Hepatocyte (in vitro differentiated cells): ENCODE measurements around the gene MMP1. TPM values are rescaled to one million over a fixed set of nuclear protein-coding genes. Genes with fewer than 3 reads are reported as not detected.

ENCODE experiments used
- DNase-seq: peaks from one replicate; pipeline ENCODE4 v3.0.0-alpha.2; 2016; ENCODE audit warnings: low spot score
- H2AFZ ChIP-seq: fragments of 200-600 bp; sonication (generic); 2 replicates; pipeline ENCODE4 v1.6.0; 2016; ENCODE audit warnings: antibody characterized with exemption, mild to moderate bottlenecking
- H3K27ac ChIP-seq: fragments of 200-600 bp; sonication (generic); 2 replicates; pipeline ENCODE4 v1.5.1; 2016; ENCODE audit warnings: mild to moderate bottlenecking
- H3K27me3 ChIP-seq: fragments of 200-600 bp; sonication (generic); 2 replicates; pipeline ENCODE4 v1.6.1; 2016
- H3K36me3 ChIP-seq: fragments of 200-600 bp; sonication (generic); replicated peaks from 2 replicates; pipeline ENCODE4 v1.5.1; 2016; ENCODE audit warnings: low read depth; ENCODE audit not compliant: insufficient read depth
- H3K4me1 ChIP-seq: fragments of 200-600 bp; sonication (generic); 2 replicates; pipeline ENCODE4 v1.5.1; 2016; ENCODE audit warnings: mild to moderate bottlenecking, moderate library complexity; ENCODE audit not compliant: insufficient read depth
- H3K4me2 ChIP-seq: fragments of 200-600 bp; sonication (generic); 2 replicates; pipeline ENCODE4 v1.6.0; 2016
- H3K4me3 ChIP-seq: fragments of 200-600 bp; sonication (generic); 2 replicates; pipeline ENCODE4 v1.5.1; 2016; ENCODE audit warnings: mild to moderate bottlenecking
- H3K79me2 ChIP-seq: fragments of 200-600 bp; sonication (generic); 2 replicates; pipeline ENCODE4 v1.6.0; 2017; ENCODE audit warnings: mild to moderate bottlenecking
- H3K9me2 ChIP-seq: fragments of 200-600 bp; sonication (generic); replicated peaks from 2 replicates; pipeline ENCODE4 v1.6.0; 2017; ENCODE audit warnings: mild to moderate bottlenecking; ENCODE audit not compliant: insufficient read depth
- H3K9me3 ChIP-seq: fragments of 200-600 bp; sonication (generic); 2 replicates; pipeline ENCODE4 v1.5.1; 2016; ENCODE audit warnings: low read depth, mild to moderate bottlenecking
- H4K20me1 ChIP-seq: fragments of 200-600 bp; sonication (generic); 2 replicates; pipeline ENCODE4 v1.6.0; 2016; ENCODE audit warnings: mild to moderate bottlenecking; ENCODE audit not compliant: insufficient read depth, poor library complexity, severe bottlenecking
- EZH2 ChIP-seq: fragments of 200-600 bp; sonication (generic); IDR thresholded peaks from 2 replicates; pipeline ENCODE4 v1.6.1; 2016; ENCODE audit warnings: antibody characterized with exemption, mild to moderate bottlenecking, borderline replicate concordance
- EZH2phosphoT487 ChIP-seq: fragments of 200-600 bp; sonication (generic); IDR thresholded peaks from one replicate; pipeline ENCODE4 v1.6.1; 2018; ENCODE audit warnings: antibody characterized with exemption, mild to moderate bottlenecking, low read depth, moderate library complexity; ENCODE audit not compliant: unreplicated experiment, severe bottlenecking
- WGBS: methylation state at CpG from one replicate; pipeline ENCODE4 v1.1.6; 2016; ENCODE audit warnings: low lambda C conversion rate; ENCODE audit errors: missing lambda C conversion rate; 5-methylcytosine and 5-hydroxymethylcytosine counted together
- polyA plus RNA-seq: library from polyadenylated mRNA; unstranded; fragments of >200 nt; fragmentation: Nextera tagmentation; extraction: Ambion mirVana; gene quantifications from 2 replicates; pipeline ENCODE4 v1.2.1, GENCODE V29; 2016
- total RNA-seq: library from RNA; depleted of rRNA; stranded (reverse); fragments of >200 nt; gene quantifications from 2 replicates; pipeline ENCODE4 v1.2.3, GENCODE V29; 2014
- TF ChIP-seq, protein P1 (sequence below): fragments of 200-600 bp; sonication (generic); IDR thresholded peaks from 2 replicates; pipeline ENCODE4 v1.5.1; 2016; ENCODE audit warnings: antibody characterized with exemption, mild to moderate bottlenecking; ENCODE audit not compliant: poor library complexity

Gene MMP1
- total and polyA plus RNA-seq, 2 experiments from 2014 or later: 10.1 to 24.6 TPM

DNA sequence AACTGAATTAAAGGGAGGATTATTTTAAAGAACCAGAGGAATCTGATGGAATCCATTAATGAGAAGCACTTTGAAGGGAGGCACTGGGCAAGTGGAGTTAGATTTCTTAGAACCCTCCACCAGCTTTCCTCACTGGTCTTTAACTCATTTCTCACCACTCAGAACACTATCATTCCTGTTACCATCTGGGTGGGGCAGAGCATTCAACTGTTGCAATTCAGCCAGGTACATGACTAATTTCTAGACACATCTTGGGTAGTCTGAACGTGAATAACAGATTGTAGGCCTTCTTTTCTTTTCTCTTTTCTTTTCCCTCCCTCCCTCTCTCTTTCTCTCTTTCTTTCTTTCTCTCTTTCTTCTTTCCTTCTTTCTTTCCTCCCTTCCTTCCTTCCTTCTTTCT is 15.5 kb upstream of the MMP1 start:
- no peaks in the 10 kb centered on the region for H3K9me2 ChIP-seq
- WGBS: 100% methylated on average over 1 of the region's 1 CpG
- no peaks in the 10 kb centered on the region for H4K20me1 ChIP-seq
- no peaks in the 10 kb centered on the region for H3K36me3 ChIP-seq
- H3K4me3 ChIP-seq: no peak overlapping the region
- H3K4me2 ChIP-seq: no peak overlapping the region
- DNase-seq: no peak
- TF ChIP-seq, protein P1, sequence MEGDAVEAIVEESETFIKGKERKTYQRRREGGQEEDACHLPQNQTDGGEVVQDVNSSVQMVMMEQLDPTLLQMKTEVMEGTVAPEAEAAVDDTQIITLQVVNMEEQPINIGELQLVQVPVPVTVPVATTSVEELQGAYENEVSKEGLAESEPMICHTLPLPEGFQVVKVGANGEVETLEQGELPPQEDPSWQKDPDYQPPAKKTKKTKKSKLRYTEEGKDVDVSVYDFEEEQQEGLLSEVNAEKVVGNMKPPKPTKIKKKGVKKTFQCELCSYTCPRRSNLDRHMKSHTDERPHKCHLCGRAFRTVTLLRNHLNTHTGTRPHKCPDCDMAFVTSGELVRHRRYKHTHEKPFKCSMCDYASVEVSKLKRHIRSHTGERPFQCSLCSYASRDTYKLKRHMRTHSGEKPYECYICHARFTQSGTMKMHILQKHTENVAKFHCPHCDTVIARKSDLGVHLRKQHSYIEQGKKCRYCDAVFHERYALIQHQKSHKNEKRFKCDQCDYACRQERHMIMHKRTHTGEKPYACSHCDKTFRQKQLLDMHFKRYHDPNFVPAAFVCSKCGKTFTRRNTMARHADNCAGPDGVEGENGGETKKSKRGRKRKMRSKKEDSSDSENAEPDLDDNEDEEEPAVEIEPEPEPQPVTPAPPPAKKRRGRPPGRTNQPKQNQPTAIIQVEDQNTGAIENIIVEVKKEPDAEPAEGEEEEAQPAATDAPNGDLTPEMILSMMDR: no peak
- no peak for TF ChIP-seq EZH2phosphoT487
- TF ChIP-seq EZH2: no peak
- no peaks in the 10 kb centered on the region for H3K27me3 ChIP-seq
- no peaks in the 10 kb centered on the region for H3K9me3 ChIP-seq
- H2AFZ ChIP-seq: no peak overlapping the region
- H3K27ac ChIP-seq: no peak overlapping the region
- H3K4me1 ChIP-seq: no peaks in the 10 kb centered on the region
- H3K79me2 ChIP-seq: no peaks in the 10 kb centered on the region

DNA sequence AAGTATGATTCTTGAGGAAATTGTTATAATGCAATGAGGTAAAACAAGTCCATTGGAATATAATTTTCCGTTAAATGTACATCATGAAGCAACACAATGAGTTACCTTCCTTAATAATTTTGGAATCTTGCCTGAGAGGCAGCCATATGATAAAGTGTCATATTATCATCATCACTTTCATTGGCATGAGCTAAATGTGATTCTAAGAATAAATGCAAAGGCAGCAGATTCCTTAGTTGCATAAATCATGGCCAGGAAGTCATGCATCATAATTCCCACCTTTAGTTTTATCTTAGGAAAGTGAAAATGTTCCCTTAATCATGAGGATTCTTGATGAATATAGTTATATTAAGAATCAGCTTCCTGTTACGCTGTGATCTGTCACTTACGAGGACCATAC is 14.2 kb upstream of the MMP1 start:
- H3K36me3 ChIP-seq: no peaks in the 10 kb centered on the region
- no peak overlapping the region for H2AFZ ChIP-seq
- no peaks in the 10 kb centered on the region for H3K9me2 ChIP-seq
- no peak overlapping the region for H3K4me2 ChIP-seq
- H3K27me3 ChIP-seq: no peaks in the 10 kb centered on the region
- no peaks in the 10 kb centered on the region for H3K79me2 ChIP-seq
- no peak overlapping the region for H3K4me3 ChIP-seq
- no peaks in the 10 kb centered on the region for H3K9me3 ChIP-seq
- no peaks in the 10 kb centered on the region for H3K4me1 ChIP-seq
- DNase-seq: no peak
- H3K27ac ChIP-seq: no peak overlapping the region
- H4K20me1 ChIP-seq: no peaks in the 10 kb centered on the region
- 86% methylated on average over 3 of the region's 3 CpGs for WGBS
- TF ChIP-seq EZH2 (no peak), EZH2phosphoT487 (no peak)
- TF ChIP-seq, protein P1: no peak

DNA sequence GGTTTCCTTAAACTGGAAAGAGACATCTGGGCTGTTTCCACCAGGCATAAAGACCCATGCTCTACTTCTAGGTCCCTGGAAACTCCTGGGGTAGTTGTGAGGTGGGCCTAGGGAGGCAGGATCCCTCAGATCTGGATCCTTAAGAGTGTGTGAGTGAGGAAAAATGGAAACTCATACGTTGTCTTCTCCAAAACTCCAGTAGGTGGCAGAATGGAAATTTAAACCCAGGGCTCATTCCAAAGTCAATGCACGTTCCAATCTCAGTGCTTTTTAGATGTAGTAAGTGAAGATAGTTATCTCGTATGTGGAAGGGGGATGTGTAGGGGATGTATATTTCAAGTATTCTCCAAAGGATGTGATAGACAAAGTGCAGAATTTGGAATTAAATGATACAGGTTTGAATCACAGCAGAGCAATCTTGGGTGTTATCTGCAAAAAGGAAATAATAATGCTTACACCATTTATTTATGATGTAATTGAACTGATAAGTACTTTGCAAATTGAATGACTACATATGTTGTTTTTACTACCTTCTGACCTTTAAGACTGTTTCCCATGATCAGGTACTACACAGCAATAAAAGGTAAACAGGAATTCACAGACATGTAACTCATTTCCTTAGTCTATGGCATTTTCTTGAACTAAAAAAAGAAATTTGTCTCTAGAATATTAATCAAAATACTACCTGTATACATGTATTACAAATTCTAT is 13.1 kb upstream of the MMP1 start:
- H3K27me3 ChIP-seq: no peaks in the 10 kb centered on the region
- no peaks in the 10 kb centered on the region for H3K4me1 ChIP-seq
- no peak overlapping the region for H3K4me2 ChIP-seq
- no peaks in the 10 kb centered on the region for H3K36me3 ChIP-seq
- no peaks in the 10 kb centered on the region for H3K9me2 ChIP-seq
- 11% methylated on average over 3 of the region's 3 CpGs for WGBS
- TF ChIP-seq EZH2 (no peak), EZH2phosphoT487 (no peak)
- TF ChIP-seq, protein P1: peak; percentile 56
- no peaks in the 10 kb centered on the region for H3K9me3 ChIP-seq
- no peak overlapping the region for H3K4me3 ChIP-seq
- H2AFZ ChIP-seq: peak overlapping the region; percentile 14
- no peaks in the 10 kb centered on the region for H4K20me1 ChIP-seq
- no peak overlapping the region for H3K27ac ChIP-seq
- DNase-seq: peak; percentile 36
- H3K79me2 ChIP-seq: no peaks in the 10 kb centered on the region

DNA sequence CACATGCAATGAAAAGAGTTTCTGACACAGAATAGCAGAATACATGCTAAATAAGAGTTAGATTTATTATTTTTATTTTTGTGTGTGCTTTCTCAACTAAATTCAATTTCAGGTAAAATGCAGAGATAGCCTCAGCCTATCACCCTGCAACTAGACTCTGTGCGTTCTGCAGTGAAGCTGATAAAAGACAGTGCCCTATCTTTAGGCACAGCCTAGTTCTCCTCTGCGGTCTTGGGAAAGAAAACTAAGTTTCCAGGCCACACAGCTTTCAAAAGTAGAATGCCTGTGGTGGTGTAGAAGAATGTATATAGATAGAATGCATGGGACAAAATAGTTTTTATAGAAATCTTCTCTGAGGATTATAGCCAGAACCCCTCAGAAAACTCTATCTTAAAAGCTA is 12.0 kb upstream of the MMP1 start:
- TF ChIP-seq EZH2phosphoT487 (no peak), EZH2 (no peak)
- TF ChIP-seq, protein P1: no peak
- H3K9me3 ChIP-seq: no peaks in the 10 kb centered on the region
- WGBS: 41% methylated on average over 2 of the region's 2 CpGs

More for the DNA sequence above, 12.0 kb upstream of the MMP1 start:
- Histone ChIP-seq H4K20me1 (no peaks in the 10 kb centered on the region), H3K27ac (no peak overlapping the region), H3K36me3 (no peaks in the 10 kb centered on the region), H3K9me2 (no peaks in the 10 kb centered on the region), H3K27me3 (no peaks in the 10 kb centered on the region), H3K4me1 (no peaks in the 10 kb centered on the region), H3K4me3 (no peak overlapping the region), H2AFZ (no peak overlapping the region), H3K79me2 (no peaks in the 10 kb centered on the region), H3K4me2 (no peak overlapping the region)
- no peak for DNase-seq
